WTC11 (cell line): ENCODE measurements around the gene HSPB6.

Source experiments
- CTCF ChIP-seq: fragments of 200-600 bp; IDR thresholded peaks from 2 replicates; pipeline ENCODE4 v1.8.0; 2022; ENCODE audit warnings: antibody characterized with exemption
- NR3C1 ChIP-seq: sonication (generic); formaldehyde crosslinking; conservative IDR thresholded peaks from 2 replicates; pipeline ENCODE4 v1.8.1; 2023; ENCODE audit warnings: low read depth, mild to moderate bottlenecking, missing genetic modification reagents
- TEAD1 ChIP-seq: sonication (generic); formaldehyde crosslinking; IDR thresholded peaks from 2 replicates; pipeline ENCODE4 v1.8.0; 2022; ENCODE audit warnings: mild to moderate bottlenecking, missing genetic modification reagents

DNA sequence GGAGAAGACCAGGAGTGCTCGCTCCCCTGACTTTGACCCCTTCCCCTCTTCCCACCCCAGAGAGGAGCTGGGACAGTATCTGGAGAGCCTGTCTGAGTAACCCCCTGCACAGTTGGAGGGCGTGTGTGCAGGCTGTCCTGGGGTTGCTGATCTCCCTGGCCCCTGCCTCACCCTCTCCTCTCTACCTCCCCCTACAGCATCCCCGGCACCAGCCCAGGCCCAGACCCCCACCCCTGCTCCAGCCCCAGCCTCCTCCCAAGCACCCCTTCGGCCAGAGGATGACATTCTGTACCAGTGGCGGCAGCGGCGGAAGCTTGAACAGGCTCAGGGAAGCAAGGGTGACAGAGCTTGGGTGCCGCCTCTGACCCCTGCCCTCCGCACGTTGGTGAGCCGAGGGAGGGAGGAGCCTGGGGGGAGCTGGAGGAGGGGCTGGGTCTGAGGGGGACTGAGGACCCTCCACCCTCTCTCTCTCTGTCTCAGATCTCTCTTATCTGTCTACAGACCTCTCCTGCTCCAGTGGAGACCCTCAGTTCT is 9.8 kb upstream of the HSPB6 start:
- TF ChIP-seq CTCF (no peak), TEAD1 (CRISPR knock-in tag) (no peak), NR3C1 (CRISPR knock-in tag) (no peak)
